CD4-positive, CD25-positive, alpha-beta regulatory T cell (primary cell): Measurements from ENCODE around the gene EGFL7. TPM values are rescaled to one million over a fixed set of nuclear protein-coding genes. Genes with fewer than 3 reads are reported as not detected.
A peak's percentile ranks its signal among the peaks of the same experiment; 100 is the strongest.

ENCODE experiments used
- ATAC-seq, 2 donors: fragments of 150-1000 bp; cut with Tn5 transposase; one replicate each; pipeline ENCODE4 v1.10.0; 2021; ENCODE audit warnings: low read depth in 2 of 2, moderate number of reproducible peaks in 2 of 2, moderate library complexity in 1 of 2
- DNase-seq, 3 donors: peaks; one replicate each; pipeline versions ENCODE4 v3.0.0 to v3.0.0-alpha.2; 2012 to 2022; ENCODE audit warnings: mixed read lengths in 1 of 3
- H3K27ac ChIP-seq: one replicate; pipeline ENCODE4 v1.7.0; 2013; ENCODE audit warnings: mild to moderate bottlenecking, low read length; ENCODE audit not compliant: insufficient read depth, poor library complexity, severe bottlenecking
- H3K27me3 ChIP-seq: one replicate; pipeline ENCODE4 v1.7.0; 2013; ENCODE audit warnings: low read length; ENCODE audit not compliant: control insufficient read depth, insufficient read depth
- H3K36me3 ChIP-seq: one replicate; pipeline ENCODE4 v1.7.0; 2013; ENCODE audit warnings: mild to moderate bottlenecking, low read length, moderate library complexity; ENCODE audit not compliant: control insufficient read depth, insufficient read depth
- H3K4me1 ChIP-seq: 2 replicates; pipeline ENCODE4 v1.7.0; 2013; ENCODE audit warnings: mild to moderate bottlenecking, low read length; ENCODE audit not compliant: insufficient read depth, control insufficient read depth, poor library complexity, severe bottlenecking
- H3K4me3 ChIP-seq: one replicate; pipeline ENCODE4 v1.7.0; 2013; ENCODE audit warnings: low read depth, mild to moderate bottlenecking, low read length, moderate library complexity
- H3K9me3 ChIP-seq, 2 experiments: 1 replicate in 1 of 2; 2 replicates in 1 of 2; pipeline ENCODE4 v1.7.0; 2013; ENCODE audit warnings: low read length in 2 of 2, mild to moderate bottlenecking in 1 of 2, moderate library complexity in 1 of 2; ENCODE audit not compliant: control insufficient read depth in 2 of 2
- H3K27ac Mint-ChIP-seq, 3 donors: one replicate each; pipeline ENCODE4 v1.8.0; 2020 to 2022; ENCODE audit warnings: mild to moderate bottlenecking in 3 of 3, mixed read lengths in 3 of 3, moderate library complexity in 2 of 3
- H3K27me3 Mint-ChIP-seq: one replicate; pipeline ENCODE4 v1.8.0; 2022; ENCODE audit warnings: mild to moderate bottlenecking, mixed read lengths
- H3K36me3 Mint-ChIP-seq: one replicate; pipeline ENCODE4 v1.8.0; 2020; ENCODE audit warnings: mixed read lengths
- H3K4me1 Mint-ChIP-seq, 4 donors: one replicate each; pipeline ENCODE4 v1.8.0; 2020 to 2022; ENCODE audit warnings: mixed read lengths in 4 of 4, mild to moderate bottlenecking in 1 of 4
- H3K4me3 Mint-ChIP-seq, 4 donors: one replicate each; pipeline ENCODE4 v1.8.0; 2020 to 2022; ENCODE audit warnings: mild to moderate bottlenecking in 4 of 4, mixed read lengths in 4 of 4, moderate library complexity in 3 of 4
- H3K9me3 Mint-ChIP-seq, 7 donors: one replicate each; pipeline ENCODE4 v1.8.0; 2020 to 2022; ENCODE audit warnings: mixed read lengths in 7 of 7, mild to moderate bottlenecking in 3 of 7, moderate library complexity in 2 of 7
- polyA plus RNA-seq, 4 donors: library from polyadenylated mRNA; unstranded; fragments of 300-500 nt; fragmentation: Illumina TruSeq; gene quantifications; one replicate each; pipeline ENCODE4 v1.2.3, GENCODE V29; 2021
- total RNA-seq: library from RNA; stranded (reverse); gene quantifications from one replicate; pipeline ENCODE4 v1.2.3, GENCODE V29; 2022

The EGFL7 gene
- total and polyA plus RNA-seq, 5 donors from 2014 or later: 1.7 TPM; not detected in 4

DNA sequence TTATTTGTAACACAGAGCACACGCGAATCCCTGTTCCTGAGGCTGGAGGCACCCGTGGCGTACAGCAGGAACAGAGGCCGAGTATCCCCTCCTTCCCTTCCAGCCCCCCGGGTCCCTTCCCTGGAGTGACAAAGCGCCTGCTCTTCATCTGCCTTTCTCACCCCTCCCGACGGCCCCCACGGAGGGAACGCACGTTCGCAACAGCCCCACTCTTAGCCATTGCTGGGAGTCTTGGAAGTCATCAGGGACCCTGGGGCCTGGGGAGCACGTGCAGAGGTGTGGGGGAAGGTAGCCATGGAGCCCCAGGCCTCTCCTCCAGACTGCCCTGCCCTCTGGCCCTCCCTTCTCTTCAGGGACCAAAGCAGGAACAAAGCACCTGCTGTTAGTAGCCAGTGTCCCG, 22.1 kb downstream of the EGFL7 start:
- peaks cover 0 to 8% (median 0%) of the 10 kb centered on the region in 4 donors for H3K4me1 Mint-ChIP-seq
- Histone ChIP-seq H3K27me3 (no peaks in the 10 kb centered on the region), H3K4me1 (peaks cover 15% of the 10 kb centered on the region), H3K9me3 (no peaks in the 10 kb centered on the region), H3K36me3 (no peaks in the 10 kb centered on the region), H3K4me3 (no peak overlapping the region), H3K27ac (no peak overlapping the region)
- no peak for ATAC-seq
- H3K27me3 Mint-ChIP-seq: no peaks in the 10 kb centered on the region
- H3K27ac Mint-ChIP-seq: no peak overlapping the region
- H3K36me3 Mint-ChIP-seq: no peaks in the 10 kb centered on the region
- no peak overlapping the region for H3K4me3 Mint-ChIP-seq
- DNase-seq: no peak
- peaks cover 0 to 2% (median 0%) of the 10 kb centered on the region in 7 donors for H3K9me3 Mint-ChIP-seq

GRCh38 chr9:136685216-136685615, 22.5 kb downstream of the EGFL7 start:
- Mint-ChIP-seq H3K9me3 (peaks cover 0 to 2% (median 0%) of the 10 kb centered on the region in 7 donors), H3K4me3 (peak overlapping the region in 3 of 4 donors; percentile 21 to 82 (median 82)), H3K4me1 (peaks cover 0 to 6% (median 0%) of the 10 kb centered on the region in 4 donors), H3K27ac (no peak overlapping the region), H3K36me3 (no peaks in the 10 kb centered on the region), H3K27me3 (no peaks in the 10 kb centered on the region)
- Histone ChIP-seq H3K27ac (no peak overlapping the region), H3K4me1 (peaks cover 15% of the 10 kb centered on the region), H3K4me3 (no peak overlapping the region), H3K27me3 (no peaks in the 10 kb centered on the region), H3K9me3 (no peaks in the 10 kb centered on the region), H3K36me3 (no peaks in the 10 kb centered on the region)
- DNase-seq: no peak
- no peak for ATAC-seq

DNA sequence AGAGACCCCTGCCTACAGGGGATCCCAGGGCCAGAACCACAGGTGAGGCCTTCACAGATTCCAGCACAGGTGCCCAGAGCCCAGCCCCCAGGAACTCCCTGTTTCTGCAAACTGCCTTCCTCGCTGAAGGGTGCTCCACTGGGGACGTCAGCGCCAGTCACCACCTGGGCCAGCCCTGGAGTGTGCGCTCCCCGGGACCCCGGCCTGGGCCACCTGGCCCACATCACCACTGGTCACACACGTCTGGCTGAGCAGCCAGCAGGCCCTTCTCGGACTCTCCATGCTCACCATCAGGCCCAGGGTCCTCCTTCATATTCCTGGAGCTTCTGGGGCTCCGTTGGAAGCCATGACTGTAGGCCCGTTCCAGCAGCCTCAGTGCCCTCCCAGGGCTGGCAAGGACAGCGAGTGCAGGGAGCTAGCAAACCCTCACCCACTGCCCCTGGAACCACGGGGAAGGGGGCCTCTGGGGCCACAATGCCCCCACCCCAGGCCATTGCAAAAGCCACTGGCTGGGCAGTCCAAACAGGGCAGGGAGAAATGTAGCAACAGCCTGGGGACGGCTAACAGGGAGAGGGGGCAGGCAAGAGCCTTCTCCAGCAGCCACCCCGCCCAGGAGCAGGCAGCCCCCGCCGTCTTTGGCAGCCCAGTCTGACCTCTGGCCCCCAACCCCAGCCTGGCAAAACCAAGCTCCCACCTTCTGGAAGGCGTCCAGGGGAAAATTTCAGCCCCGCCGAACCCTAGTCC, 23.2 kb downstream of the EGFL7 start:
- H3K27me3 Mint-ChIP-seq: no peaks in the 10 kb centered on the region
- no peaks in the 10 kb centered on the region for H3K36me3 Mint-ChIP-seq
- no peak overlapping the region for H3K27ac Mint-ChIP-seq
- Histone ChIP-seq H3K4me1 (peaks cover 15% of the 10 kb centered on the region), H3K36me3 (no peaks in the 10 kb centered on the region), H3K27me3 (no peaks in the 10 kb centered on the region), H3K9me3 (no peaks in the 10 kb centered on the region), H3K27ac (no peak overlapping the region), H3K4me3 (no peak overlapping the region)
- no peak for ATAC-seq
- H3K4me1 Mint-ChIP-seq: peaks cover 0 to 6% (median 0%) of the 10 kb centered on the region in 4 donors
- H3K4me3 Mint-ChIP-seq: peak overlapping the region; percentile 68 to 82 (median 74)
- H3K9me3 Mint-ChIP-seq: peaks cover 0 to 2% (median 0%) of the 10 kb centered on the region in 7 donors
- no peak for DNase-seq

DNA sequence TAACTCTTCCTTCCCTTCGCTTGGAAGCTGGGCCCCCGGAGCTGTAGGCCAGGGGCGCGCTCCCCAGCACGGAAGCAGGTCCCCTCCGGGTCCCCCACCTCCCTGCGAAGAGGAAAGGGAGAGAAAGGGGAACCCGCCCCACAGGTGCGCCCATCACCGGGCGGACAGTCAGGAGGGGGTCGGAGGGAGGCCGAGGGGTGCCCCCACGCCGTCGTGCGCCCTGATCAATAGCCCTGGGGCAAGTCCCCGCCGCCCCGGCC, 23.7 kb downstream of the EGFL7 start:
- Mint-ChIP-seq H3K4me1 (peaks cover 0 to 6% (median 0%) of the 10 kb centered on the region in 4 donors), H3K27ac (no peak overlapping the region), H3K27me3 (no peaks in the 10 kb centered on the region), H3K9me3 (peaks cover 0 to 2% (median 0%) of the 10 kb centered on the region in 7 donors), H3K4me3 (peak overlapping the region in 3 of 4 donors; percentile 73 to 82 (median 75)), H3K36me3 (no peaks in the 10 kb centered on the region)
- Histone ChIP-seq H3K27ac (peak overlapping the region; percentile 47), H3K9me3 (no peaks in the 10 kb centered on the region), H3K4me3 (no peak overlapping the region), H3K36me3 (no peaks in the 10 kb centered on the region), H3K4me1 (peaks cover 15% of the 10 kb centered on the region), H3K27me3 (no peaks in the 10 kb centered on the region)
- ATAC-seq (no peak), DNase-seq (no peak)

GRCh38 chr9:136686794-136687711, 24.3 kb downstream of the EGFL7 start, which contains the start of gene AGPAT2:
Gene AGPAT2 (minus strand): TSS chr9:136687457. CDS start chr9:136687357, 100 bp downstream.
- peaks cover 0 to 2% (median 0%) of the 10 kb centered on the region in 7 donors for H3K9me3 Mint-ChIP-seq
- H3K36me3 Mint-ChIP-seq: no peaks in the 10 kb centered on the region
- no peak within 1 kb of the TSS for H3K27ac Mint-ChIP-seq
- DNase-seq: peak; percentile 37 to 57 (median 52)
- no peaks in the 10 kb centered on the region for H3K27me3 Mint-ChIP-seq
- peaks cover 0 to 6% (median 0%) of the 10 kb centered on the region in 4 donors for H3K4me1 Mint-ChIP-seq
- Histone ChIP-seq H3K4me3 (no peak within 1 kb of the TSS), H3K36me3 (no peaks in the 10 kb centered on the region), H3K27ac (peak within 1 kb of the TSS; percentile 47), H3K27me3 (no peaks in the 10 kb centered on the region), H3K9me3 (no peaks in the 10 kb centered on the region), H3K4me1 (peaks cover 15% of the 10 kb centered on the region)
- peak within 1 kb of the TSS; percentile 64 to 82 (median 78) for H3K4me3 Mint-ChIP-seq
- ATAC-seq: peak; percentile 82 to 84

GRCh38 chr9:136687721-136688223, 25.1 kb downstream of the EGFL7 start:
- no peaks in the 10 kb centered on the region for H3K27me3 Mint-ChIP-seq
- no peaks in the 10 kb centered on the region for H3K36me3 Mint-ChIP-seq
- Histone ChIP-seq H3K36me3 (no peaks in the 10 kb centered on the region), H3K27me3 (no peaks in the 10 kb centered on the region), H3K4me3 (no peak overlapping the region), H3K9me3 (no peaks in the 10 kb centered on the region), H3K4me1 (peaks cover 15% of the 10 kb centered on the region), H3K27ac (no peak overlapping the region)
- peaks cover 0 to 6% (median 0%) of the 10 kb centered on the region in 4 donors for H3K4me1 Mint-ChIP-seq
- no peak for ATAC-seq
- H3K9me3 Mint-ChIP-seq: peaks cover 0 to 2% (median 0%) of the 10 kb centered on the region in 7 donors
- H3K4me3 Mint-ChIP-seq: peak overlapping the region in 3 of 4 donors; percentile 67 to 78 (median 71)
- no peak overlapping the region for H3K27ac Mint-ChIP-seq
- DNase-seq: peak in 1 of 3 donors; percentile 36

DNA sequence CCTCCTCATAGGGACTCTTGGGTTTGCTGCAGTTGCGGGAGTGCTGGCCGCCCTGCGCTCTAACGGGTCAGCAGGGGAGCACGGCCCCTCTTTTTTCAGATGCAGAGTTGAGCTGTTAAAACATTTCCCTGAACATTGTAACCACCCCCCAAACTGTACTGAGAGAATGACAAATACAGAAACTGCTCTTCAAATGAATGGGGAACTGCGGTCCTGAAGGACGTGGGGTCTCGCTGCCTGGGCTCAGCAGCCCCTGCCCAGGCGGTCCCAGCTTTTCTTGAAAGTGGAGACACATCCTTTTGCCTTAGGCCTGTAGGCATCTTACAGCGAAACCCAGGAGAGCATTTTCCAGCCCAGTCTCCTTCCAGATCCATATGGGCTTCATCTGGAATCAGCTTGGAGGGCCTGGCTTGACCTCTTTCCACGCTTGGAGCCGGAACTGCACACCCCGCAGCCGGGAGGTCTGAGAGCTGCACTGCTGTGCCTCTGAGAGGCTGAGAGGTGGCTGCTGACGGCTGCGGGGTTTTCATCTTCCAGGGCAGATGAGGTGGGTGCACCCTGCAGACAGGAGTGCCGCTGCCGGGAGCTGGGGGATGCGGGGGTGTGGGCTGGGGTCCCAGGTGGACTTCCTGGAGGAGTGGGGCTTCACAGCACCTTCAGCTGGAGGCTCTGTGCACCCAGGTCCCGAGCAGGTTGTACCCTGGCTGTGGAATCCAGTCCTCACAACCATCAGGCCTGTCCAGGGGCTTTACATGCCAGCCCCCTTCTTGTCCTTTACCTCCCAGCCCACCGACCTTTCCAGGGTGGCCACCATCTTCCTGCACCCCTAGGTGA, 25.8 kb downstream of the EGFL7 start:
- Histone ChIP-seq H3K27ac (no peak overlapping the region), H3K36me3 (no peaks in the 10 kb centered on the region), H3K27me3 (no peaks in the 10 kb centered on the region), H3K4me1 (peaks cover 15% of the 10 kb centered on the region), H3K9me3 (no peaks in the 10 kb centered on the region), H3K4me3 (no peak overlapping the region)
- DNase-seq: no peak
- H3K27me3 Mint-ChIP-seq: no peaks in the 10 kb centered on the region
- H3K4me1 Mint-ChIP-seq: peaks cover 0 to 6% (median 0%) of the 10 kb centered on the region in 4 donors
- no peak for ATAC-seq
- peak overlapping the region; percentile 64 to 78 (median 70) for H3K4me3 Mint-ChIP-seq
- peak overlapping the region in 1 of 3 donors; percentile 77 for H3K27ac Mint-ChIP-seq
- H3K36me3 Mint-ChIP-seq: no peaks in the 10 kb centered on the region
- peaks cover 0 to 2% (median 0%) of the 10 kb centered on the region in 7 donors for H3K9me3 Mint-ChIP-seq
